Osteoblast (primary cell): Measurements from ENCODE around the gene NUP93. TPM values are rescaled to one million over a fixed set of nuclear protein-coding genes. Genes with fewer than 3 reads are reported as not detected.
"Not testable (repeated sequence)": the region's sequence is repeated elsewhere in the genome, so short reads cannot be mapped to it uniquely, and the experiment has no call there.

Experiments
- DNase-seq: peaks from one replicate; pipeline ENCODE4 v3.0.0; 2011; ENCODE audit warnings: low spot score, mixed read lengths; ENCODE audit not compliant: insufficient read length; ENCODE audit errors: missing footprints
- H2AFZ ChIP-seq: 2 replicates; pipeline ENCODE4 v1.6.0; 2011; ENCODE audit warnings: mild to moderate bottlenecking, low read length
- H3K27ac ChIP-seq: 2 replicates; pipeline ENCODE4 v1.5.1; 2011; ENCODE audit warnings: mild to moderate bottlenecking, low read depth, low read length, moderate library complexity
- H3K27me3 ChIP-seq: 2 replicates; pipeline ENCODE4 v1.6.0; 2012; ENCODE audit warnings: mild to moderate bottlenecking, control low read depth, inconsistent platforms, low read length, moderate library complexity; ENCODE audit not compliant: insufficient read depth
- H3K36me3 ChIP-seq: 2 replicates; pipeline ENCODE4 v1.5.1; 2011; ENCODE audit warnings: mild to moderate bottlenecking, low read length, control low read depth, moderate library complexity; ENCODE audit not compliant: insufficient read depth
- H3K4me1 ChIP-seq: 2 replicates; pipeline ENCODE4 v1.5.1; 2011; ENCODE audit warnings: mild to moderate bottlenecking, low read length, control low read depth, moderate library complexity; ENCODE audit not compliant: insufficient read depth
- H3K4me2 ChIP-seq: 2 replicates; pipeline ENCODE4 v1.6.0; 2011; ENCODE audit warnings: mild to moderate bottlenecking, low read length; ENCODE audit not compliant: insufficient read depth
- H3K4me3 ChIP-seq: fragments of 200-600 bp; sonication (generic); 3 replicates; pipeline ENCODE4 v1.5.1; 2012; ENCODE audit warnings: mild to moderate bottlenecking, low read length, inconsistent platforms; ENCODE audit not compliant: insufficient read depth
- H3K79me2 ChIP-seq: 2 replicates; pipeline ENCODE4 v1.6.0; 2012; ENCODE audit warnings: mild to moderate bottlenecking, low read length, control low read depth, inconsistent platforms; ENCODE audit not compliant: insufficient read depth
- H3K9me3 ChIP-seq: 2 replicates; pipeline ENCODE4 v1.5.1; 2011; ENCODE audit warnings: low read depth, low read length, control low read depth
- H4K20me1 ChIP-seq: 2 replicates; pipeline ENCODE4 v1.6.0; 2012; ENCODE audit warnings: mild to moderate bottlenecking, low read length, control low read depth; ENCODE audit not compliant: insufficient read depth
- total RNA-seq: library from RNA; depleted of rRNA; stranded (reverse); fragments of >200 nt; gene quantifications from 2 replicates; pipeline ENCODE4 v1.2.3, GENCODE V29; 2012
- TF ChIP-seq, protein P1 (sequence below): IDR thresholded peaks from 2 replicates; pipeline ENCODE4 v1.5.1; 2011; ENCODE audit warnings: mild to moderate bottlenecking, low read depth, low read length, moderate library complexity; ENCODE audit errors: extremely low read depth

NUP93 gene
- total RNA-seq, 1 donor, result 40.5 TPM

GRCh38 chr16:56737539-56737938, 7.6 kb downstream of the NUP93 start:
- Histone ChIP-seq H3K27ac (no peak overlapping the region), H4K20me1 (peaks cover 15% of the 10 kb centered on the region), H3K36me3 (no peaks in the 10 kb centered on the region), H3K9me3 (no peaks in the 10 kb centered on the region), H3K79me2 (peaks cover 69% of the 10 kb centered on the region), H2AFZ (no peak overlapping the region), H3K27me3 (no peaks in the 10 kb centered on the region), H3K4me2 (no peak overlapping the region), H3K4me1 (peaks cover 21% of the 10 kb centered on the region), H3K4me3 (no peak overlapping the region)
- TF ChIP-seq, protein P1, sequence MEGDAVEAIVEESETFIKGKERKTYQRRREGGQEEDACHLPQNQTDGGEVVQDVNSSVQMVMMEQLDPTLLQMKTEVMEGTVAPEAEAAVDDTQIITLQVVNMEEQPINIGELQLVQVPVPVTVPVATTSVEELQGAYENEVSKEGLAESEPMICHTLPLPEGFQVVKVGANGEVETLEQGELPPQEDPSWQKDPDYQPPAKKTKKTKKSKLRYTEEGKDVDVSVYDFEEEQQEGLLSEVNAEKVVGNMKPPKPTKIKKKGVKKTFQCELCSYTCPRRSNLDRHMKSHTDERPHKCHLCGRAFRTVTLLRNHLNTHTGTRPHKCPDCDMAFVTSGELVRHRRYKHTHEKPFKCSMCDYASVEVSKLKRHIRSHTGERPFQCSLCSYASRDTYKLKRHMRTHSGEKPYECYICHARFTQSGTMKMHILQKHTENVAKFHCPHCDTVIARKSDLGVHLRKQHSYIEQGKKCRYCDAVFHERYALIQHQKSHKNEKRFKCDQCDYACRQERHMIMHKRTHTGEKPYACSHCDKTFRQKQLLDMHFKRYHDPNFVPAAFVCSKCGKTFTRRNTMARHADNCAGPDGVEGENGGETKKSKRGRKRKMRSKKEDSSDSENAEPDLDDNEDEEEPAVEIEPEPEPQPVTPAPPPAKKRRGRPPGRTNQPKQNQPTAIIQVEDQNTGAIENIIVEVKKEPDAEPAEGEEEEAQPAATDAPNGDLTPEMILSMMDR, result no peak
- peak; percentile 38 for DNase-seq

DNA sequence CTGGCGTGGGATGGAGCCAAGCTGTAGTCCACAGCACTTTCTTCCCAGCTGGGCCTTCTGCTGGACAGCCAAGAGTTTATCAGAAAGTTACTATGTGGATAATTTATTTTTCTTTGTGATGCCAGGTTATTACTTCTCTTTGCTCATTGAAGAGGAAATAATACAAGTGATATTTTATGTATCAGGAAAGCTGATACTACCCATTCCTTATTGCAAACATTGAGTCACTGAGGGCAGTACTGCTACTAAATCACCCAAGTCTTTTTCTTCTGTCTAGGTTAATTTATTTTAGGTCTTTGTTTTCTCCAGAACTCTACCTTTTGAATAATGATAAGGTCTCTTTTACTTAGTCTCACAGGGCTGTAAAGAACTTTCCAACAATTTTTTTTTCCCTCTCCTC, 8.3 kb downstream of the NUP93 start:
- Histone ChIP-seq H3K27me3 (no peaks in the 10 kb centered on the region), H3K36me3 (no peaks in the 10 kb centered on the region), H2AFZ (no peak overlapping the region), H3K79me2 (peaks cover 65% of the 10 kb centered on the region), H3K9me3 (no peaks in the 10 kb centered on the region), H3K27ac (no peak overlapping the region), H4K20me1 (peaks cover 13% of the 10 kb centered on the region), H3K4me2 (no peak overlapping the region), H3K4me3 (no peak overlapping the region), H3K4me1 (peaks cover 27% of the 10 kb centered on the region)
- no peak for DNase-seq
- TF ChIP-seq, protein P1, result no peak

- Histone ChIP-seq H4K20me1 (peaks cover 12% of the 10 kb centered on the region), H3K79me2 (peaks cover 65% of the 10 kb centered on the region), H3K4me1 (peaks cover 36% of the 10 kb centered on the region)
- H3K4me3 ChIP-seq, H3K27ac ChIP-seq, DNase-seq, H3K9me3 ChIP-seq, H3K4me2 ChIP-seq, H2AFZ ChIP-seq, H3K27me3 ChIP-seq, H3K36me3 ChIP-seq: not testable (repeated sequence)
These were observed 9.4 kb downstream of the NUP93 start for GRCh38 chr16:56739378-56739777.

DNA sequence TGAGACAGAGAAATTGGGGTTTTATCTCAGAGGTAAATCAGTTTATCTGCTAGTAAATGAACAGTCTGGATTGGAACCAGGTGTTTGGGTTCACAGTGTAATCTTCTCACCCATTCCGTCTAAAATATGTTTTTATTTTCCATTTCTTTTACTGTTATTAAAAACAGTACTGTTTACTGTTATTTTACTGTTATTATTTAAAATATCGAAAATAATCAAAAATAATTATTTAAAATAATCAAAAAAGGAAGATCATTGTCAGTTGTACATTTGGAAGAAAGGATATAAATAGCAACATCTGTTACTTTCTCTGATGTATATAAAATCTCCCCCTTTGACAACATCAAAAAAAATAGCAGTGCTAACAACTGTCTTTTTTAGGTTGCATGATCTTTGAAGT, 11.5 kb downstream of the NUP93 start:
- H3K36me3 ChIP-seq, result no peaks in the 10 kb centered on the region
- peaks cover 8% of the 10 kb centered on the region for H4K20me1 ChIP-seq
- TF ChIP-seq, protein P1, result no peak

More for the DNA sequence above, 11.5 kb downstream of the NUP93 start:
- Histone ChIP-seq H3K27ac (no peak overlapping the region), H3K4me1 (peaks cover 34% of the 10 kb centered on the region), H3K9me3 (no peaks in the 10 kb centered on the region), H3K79me2 (peaks cover 64% of the 10 kb centered on the region), H3K4me3 (no peak overlapping the region), H3K4me2 (no peak overlapping the region), H3K27me3 (no peaks in the 10 kb centered on the region), H2AFZ (no peak overlapping the region)
- no peak for DNase-seq
